Hypothalamus (tissue), 51 donors: ENCODE measurements around the gene CENPT.
A peak's percentile ranks its signal among the peaks of the same experiment; 100 is the strongest.
"Not testable (repeated sequence)": the region's sequence is repeated elsewhere in the genome, so short reads cannot be mapped to it uniquely, and the experiment has no call there.

Experiments
- DNase-seq, 51 donors: peaks; one replicate each; lab custom pipeline; 2025; lab: John Stamatoyannopoulos, UW

The CENPT gene

DNA sequence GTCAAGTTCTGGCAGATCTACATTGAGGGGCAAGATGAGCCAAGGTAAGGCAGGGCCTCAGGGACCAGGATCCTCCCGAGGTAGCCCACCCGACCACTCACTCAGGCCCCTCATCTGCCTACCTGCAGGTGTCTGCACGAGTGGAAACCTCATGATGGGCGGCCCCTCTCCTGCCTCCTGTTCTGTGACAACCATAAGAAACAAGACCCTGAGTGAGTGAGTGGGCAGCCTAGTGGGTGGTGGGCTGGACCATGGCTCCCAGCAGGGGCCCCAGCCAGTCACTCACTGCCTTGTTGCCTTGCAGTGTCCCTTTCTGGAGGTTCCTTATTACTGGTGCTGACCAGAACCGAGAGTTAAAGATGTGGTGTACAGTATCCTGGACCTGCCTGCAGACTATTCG lies 30.7 kb upstream of the CENPT start:
- no peak for DNase-seq

DNA sequence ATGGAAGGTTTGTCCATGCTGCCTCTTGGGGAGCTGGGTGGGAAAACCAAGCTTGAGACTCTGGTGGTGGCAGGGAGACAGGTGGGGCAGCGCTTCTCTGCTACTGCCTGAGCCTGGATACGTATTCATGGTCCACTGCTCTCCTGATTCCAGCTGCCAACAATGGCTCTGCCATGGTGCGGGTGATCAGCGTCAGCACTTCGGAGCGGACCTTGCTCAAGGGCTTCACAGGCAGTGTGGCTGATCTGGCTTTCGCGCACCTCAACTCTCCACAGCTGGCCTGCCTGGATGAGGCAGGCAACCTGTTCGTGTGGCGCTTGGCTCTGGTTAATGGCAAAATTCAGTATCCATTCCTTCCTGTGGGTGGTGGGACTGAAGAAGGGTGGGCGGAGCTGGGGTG lies 29.6 kb upstream of the CENPT start:
- no peak for DNase-seq

DNA sequence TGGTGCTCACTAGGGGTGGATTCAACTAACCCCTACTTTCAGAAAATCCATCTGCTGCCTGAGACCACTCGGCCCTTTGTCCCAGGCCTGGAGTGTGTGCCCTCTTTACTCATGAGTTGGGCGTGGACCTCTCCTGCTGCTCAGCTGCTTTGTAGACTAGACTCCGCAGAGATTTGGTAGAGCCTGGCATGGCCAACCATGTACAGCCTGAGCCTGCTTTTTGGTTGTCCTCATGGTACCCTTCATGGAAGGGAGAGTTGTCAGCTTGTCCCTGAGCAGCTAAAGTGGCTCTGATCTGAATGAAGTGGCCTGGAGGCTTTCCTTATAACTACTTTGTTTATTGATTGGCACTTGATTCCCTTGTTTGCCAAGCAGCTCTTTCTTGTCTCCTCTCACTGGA lies 26.9 kb upstream of the CENPT start:
- no peak for DNase-seq

DNA sequence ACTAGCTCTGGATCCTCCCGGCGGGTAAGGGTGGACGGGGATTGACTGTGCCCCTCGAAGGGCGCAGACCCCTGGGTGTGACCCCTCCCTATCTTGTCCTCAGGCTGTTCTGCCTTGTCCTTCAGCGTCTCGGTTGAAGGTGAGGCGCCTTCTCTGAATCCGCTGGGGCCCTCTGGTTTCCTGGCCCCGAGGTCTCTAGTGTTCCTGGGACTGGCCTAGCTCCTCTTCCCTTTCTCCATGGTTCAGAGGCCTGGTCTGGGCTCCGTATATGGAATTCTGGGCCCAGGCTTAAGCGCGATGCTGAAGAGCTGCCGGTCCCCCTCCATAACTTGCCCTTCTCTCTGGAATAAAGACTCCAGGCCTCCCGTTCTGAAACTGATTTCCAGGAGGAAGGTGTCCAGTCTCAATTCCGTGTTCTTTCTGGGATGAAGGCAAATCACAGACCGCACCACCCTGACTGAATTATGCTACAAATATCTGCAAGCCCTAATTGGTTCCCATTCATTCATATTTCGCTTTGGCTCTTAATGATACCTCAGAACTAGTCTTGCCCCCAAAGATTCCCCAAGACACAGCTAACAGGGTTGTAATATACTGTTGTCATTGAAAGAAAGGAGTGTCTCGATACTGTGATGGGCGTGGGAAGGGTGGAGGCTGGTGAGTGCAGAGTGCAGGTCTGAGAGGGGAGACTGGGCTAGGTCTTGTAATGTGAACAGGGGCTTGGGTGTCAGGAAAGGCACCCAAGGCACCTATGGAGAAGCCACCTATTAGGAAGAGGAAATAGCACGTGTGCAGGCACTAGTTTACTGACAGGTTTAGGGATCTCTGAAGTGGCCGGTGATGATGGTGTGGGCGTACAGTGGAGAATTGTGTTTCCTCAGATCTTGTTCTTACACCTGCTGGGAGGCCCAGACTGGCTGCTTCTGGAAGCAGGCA lies 26.2 kb upstream of the CENPT start:
- DNase-seq, result peak in 1 of 51 donors; percentile 42

DNA sequence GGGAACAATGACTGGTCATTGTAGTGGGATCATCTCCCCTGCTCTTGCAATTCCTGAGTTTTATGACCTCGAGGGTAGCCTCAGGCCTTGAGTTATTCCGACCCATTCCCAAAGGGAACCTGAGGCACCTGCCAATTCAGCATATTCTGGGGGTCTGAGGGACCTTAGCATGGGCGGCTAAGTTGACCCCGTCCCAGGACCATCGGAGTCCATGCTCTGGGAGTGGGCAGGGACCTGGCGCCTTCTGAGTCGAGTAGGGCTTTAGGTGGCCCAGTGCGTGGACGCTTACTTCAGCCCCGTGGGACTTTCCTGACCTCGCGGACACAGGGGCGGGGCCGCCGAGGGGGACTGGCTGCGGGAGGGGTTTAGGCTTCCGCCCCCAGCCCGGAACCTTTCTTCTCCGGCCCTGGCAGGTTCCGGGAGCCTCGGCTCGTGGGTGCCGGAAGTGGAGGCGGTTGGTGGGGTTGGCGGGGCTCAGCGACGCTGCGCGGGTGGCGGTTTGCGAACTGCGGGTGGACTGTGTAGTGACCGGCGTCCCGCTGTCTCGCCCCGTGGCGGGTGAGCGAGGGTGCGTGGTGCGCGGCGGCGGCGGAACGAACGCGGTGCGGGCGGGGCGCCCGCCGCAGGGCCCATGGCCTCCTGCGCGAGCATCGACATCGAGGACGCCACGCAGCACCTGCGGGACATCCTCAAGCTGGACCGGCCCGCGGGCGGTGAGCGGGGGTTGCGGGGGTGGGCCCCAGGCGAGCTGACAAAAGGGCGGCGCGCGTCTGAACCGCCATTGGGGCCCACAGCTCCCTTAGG lies 25.3 kb upstream of the CENPT start, which contains the start of gene EDC4:
EDC4 (plus strand) TSS at position 422 of the 804 bp plus-strand sequence; CDS start at position 632, 210 bp downstream.
- peak; percentile 12 to 84 (median 64) for DNase-seq

DNA sequence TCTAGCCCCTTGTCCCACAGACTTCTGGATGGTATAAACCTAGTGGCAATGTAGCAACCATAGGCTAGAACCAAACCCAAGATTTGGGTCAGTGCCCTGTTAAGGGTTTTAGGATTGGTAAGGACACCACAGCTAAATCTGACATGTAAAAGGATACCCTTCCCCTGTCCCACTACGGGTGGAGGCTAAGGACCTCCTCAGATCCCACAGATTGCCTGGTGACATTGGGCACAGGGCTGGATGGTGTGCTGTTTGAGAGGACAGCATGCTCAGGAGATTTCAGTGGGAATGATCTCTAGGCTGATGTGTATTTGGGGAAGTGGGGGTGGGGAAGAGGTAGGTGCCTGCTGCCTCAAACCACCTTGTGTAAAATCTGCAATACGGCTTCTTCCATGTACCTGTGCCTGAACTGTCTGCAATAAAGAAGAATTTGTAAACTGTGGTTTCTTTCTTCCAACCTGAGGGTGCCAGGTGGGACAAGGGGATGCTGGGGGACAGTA lies 24.7 kb upstream of the CENPT start:
- DNase-seq, result peak in 1 of 51 donors; percentile 55

DNA sequence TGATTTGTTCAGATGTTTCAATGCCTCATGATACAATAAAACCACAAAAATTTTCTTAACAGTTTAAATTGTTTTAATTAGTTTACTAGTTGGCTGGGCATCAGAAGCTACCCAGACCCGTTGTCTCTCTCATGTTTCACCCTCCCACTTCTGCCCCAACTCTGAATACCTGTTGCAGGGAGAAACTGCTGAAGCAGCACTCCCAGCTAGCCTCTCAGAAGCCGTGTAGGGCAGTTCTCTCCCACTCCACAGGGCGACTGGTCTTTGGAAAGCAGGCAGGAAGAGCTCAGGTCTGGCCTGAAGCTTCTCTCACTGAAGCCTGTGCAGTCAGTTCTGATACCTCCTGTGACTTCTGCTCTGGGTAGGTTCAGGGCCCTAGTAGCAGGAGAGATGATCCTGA lies 23.8 kb upstream of the CENPT start:
- no peak for DNase-seq

DNA sequence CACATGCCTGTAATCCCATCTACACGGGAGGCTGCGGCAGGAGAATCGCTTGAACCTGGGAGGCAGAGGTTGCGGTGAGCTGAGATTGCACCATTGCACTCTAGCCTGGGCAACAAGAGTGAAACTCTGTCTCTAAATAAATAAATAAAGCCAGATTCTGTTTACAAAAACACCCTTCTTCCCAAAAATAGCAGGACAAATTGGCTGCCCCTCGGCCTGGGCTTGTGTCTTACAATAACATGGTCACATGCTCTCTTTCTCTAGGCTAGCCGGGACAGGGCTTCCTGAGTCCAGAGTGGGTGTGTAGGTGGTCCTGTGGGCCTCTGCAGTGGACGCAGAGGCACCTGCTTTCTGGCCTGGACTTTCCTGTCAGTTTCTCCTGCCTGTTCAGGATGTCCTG lies 22.2 kb upstream of the CENPT start:
- peak in 1 of 51 donors; percentile 11 for DNase-seq

DNA sequence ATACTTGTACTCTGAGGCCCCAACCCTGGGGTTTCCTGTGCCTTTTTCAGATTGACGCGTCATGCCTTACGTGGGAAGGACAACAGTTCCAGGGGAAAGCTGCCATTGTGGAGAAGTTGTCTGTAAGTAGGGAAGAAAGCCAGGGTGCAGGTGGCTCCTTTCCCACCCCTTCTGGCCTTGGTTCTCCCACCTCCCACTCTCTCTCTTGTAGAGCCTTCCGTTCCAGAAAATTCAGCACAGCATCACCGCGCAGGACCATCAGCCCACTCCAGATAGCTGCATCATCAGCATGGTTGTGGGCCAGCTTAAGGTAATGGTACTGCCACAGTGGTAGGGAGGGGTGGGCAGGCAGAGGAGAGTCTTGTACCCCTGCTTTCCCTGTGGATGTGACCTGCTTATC lies 20.8 kb upstream of the CENPT start:
- peak in 1 of 51 donors; percentile 47 for DNase-seq

DNA sequence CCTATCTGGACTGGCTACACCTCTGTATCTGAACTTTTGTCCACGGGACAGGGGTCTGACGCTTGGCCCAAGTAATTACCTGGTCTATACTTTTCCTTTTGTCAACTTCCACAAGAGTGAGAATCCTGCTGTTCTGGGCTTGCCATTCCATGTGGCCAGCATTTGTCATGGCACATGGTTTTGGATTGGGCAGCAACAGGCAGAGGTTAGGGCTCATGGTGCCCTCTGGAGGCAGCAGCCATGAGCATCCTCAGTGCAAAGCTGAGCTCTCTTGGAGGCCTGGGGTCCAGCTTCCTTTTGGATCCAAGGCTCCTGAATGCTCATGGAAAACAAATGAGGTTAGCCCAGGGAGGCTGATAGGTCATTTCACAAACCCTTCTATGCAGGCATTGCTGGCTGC lies 17.8 kb upstream of the CENPT start:
- DNase-seq, result no peak

DNA sequence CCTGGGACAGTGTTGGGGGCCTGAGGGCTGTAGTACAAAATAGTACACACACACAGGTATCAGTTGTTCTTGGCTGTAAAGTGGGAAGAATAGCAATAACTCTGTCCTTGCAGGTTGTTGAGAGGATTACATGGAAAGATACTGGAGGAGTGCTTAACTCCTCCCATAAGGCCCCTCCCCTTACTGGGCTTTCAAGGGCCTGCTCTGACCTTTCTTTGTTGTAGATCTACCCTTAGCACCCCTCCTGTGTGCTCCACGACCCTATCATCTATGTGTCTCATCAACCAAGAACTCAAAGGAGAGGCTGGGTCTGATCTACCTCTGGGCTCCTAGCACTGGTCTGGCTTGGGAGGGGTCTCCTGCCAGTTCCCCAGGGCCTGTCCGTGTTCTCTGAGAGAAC lies 17.1 kb upstream of the CENPT start:
- no peak for DNase-seq

DNA sequence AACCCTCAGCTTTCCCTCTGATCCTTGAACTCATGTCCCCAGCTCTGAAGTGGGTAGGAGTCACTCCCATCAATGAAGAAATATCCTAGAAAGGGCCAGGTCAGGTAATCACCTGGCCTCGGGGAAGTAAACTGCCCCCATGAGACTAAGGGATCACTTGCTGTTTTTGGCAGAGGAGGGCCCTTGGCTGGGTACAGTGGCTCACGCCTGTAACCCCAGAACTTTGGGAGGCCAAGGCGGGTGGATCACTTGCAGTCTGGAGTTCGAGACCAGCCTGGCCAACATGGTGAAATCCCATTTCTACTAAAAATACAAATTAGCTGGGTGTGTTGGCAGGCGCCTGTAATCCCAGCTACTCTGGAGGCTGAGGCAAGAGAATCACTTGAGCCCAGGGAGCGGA lies 16.6 kb upstream of the CENPT start:
- DNase-seq, result not testable (repeated sequence)

DNA sequence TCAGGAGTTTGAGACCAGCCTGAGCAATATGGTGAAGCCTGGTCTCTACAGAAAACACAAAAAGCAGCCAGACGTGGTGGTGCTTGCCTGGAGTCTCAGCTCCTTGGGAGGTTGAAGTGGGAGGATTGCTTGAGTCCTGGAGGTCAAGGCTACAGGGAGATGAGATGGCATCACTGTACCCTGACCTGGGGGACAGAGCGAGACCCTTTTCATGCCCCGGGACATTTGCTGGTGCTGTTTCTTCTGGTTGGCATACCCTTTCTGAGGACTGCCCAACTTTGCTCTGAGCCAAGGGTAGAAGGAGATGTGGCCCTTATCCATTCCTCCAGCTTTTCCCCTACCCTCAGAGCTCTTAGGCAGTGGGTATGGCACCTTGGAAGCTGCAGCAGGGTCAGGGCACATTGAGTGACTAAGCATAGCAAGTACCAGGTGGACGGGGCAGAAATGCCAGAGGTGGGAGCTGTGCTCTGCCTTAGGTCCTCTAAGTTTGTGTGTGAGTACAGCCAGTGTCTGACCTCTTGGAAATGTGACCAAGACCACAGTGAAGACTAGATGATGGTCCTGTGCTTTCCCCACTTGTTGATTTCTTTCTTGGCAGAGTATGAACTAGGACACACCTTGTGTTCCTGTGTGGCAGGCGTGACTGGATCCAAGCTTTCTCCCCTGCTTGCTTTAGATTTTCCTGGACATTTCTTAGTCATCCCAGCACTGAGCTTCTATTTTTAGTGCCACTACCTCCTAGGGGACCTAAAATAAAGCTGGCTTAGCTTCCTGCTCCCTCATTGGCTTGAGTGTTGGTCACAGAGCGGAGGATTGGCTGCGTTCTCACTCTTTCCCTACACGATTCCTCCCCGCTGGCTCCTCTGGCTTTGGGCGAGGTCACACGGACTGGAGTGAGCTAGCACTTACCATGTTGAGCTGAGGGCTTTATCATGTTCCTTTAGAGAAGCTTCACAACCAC lies 15.4 kb upstream of the CENPT start:
- DNase-seq, result peak in 15 of 51 donors; percentile 1 to 65 (median 15)

DNA sequence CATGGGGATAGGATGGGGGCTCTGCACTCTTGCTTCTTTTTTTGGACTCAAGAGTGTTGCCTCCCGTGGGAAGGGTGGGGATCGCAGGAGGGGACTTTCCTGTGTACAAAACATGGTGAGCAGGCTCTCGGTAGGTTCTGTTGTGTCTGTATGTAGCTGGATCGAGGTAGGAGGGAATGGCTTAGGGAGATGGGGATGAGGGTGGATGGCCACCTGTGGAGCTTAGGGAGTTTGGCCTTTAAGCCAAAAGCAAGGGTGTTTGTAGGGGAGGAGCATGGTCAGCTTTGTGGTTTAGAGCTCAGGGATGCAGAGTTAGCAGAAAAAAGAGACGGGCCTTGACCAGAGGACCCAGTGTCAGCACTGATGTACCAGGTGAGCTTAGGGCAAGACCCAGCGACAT lies 14.4 kb upstream of the CENPT start:
- no peak for DNase-seq

DNA sequence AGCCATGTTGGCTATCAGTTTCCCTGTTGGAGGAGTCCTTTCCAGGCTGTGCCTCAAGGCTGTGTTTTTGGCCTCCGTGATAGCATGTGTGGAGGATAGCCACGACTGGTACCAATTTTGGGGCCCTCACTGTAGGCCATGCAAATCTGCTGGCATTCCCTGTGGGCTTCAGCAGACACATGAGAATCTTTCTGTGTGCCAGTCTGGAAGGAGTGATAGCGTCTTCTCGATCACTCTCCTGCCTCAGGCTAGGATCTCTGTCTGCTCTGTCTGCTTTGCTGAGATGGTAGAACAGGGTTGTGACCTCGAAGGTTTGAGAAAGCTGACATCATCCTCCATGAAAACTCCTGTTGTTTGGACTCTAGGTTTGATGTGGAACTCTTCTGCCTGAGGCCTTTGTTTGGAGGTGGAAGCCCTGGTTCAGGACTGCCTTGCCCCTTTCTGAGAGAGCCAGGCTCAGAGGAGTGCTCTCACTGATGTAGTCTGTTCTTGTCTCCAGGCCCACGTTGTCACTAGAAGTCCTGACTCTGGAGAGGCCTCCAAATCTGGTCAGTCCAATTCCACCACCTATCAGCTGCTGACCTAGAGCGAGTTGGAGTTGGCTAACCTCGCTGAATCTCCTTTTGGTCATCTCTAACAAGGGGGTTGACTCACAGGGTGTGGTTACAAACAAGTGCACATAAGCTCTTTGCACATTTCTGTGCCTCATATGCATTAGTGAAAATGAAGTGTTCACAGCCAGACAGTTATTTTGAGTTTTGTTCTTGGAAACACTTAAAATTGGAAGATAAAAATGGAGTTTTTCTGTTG lies 13.3 kb upstream of the CENPT start:
- DNase-seq, result no peak

DNA sequence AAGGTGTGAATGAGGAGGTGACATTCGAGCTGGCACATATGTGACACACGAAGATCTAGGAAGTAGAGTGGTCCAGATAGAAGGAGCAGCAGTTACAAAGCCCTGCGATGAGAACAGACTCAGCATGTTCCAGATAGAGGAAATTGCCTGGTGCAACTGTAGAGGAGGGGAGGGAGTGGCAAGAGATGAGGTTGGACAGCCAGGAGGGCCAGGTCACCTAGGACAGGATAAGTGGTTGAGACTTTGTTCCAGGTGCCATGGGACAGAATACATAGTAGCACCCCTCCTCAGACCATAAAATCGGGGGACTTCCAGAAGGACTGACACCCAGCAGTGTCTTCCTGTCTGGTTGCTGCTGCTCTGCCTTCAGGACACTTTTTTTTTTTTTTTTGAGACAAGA lies 11.0 kb upstream of the CENPT start:
- DNase-seq, result no peak

DNA sequence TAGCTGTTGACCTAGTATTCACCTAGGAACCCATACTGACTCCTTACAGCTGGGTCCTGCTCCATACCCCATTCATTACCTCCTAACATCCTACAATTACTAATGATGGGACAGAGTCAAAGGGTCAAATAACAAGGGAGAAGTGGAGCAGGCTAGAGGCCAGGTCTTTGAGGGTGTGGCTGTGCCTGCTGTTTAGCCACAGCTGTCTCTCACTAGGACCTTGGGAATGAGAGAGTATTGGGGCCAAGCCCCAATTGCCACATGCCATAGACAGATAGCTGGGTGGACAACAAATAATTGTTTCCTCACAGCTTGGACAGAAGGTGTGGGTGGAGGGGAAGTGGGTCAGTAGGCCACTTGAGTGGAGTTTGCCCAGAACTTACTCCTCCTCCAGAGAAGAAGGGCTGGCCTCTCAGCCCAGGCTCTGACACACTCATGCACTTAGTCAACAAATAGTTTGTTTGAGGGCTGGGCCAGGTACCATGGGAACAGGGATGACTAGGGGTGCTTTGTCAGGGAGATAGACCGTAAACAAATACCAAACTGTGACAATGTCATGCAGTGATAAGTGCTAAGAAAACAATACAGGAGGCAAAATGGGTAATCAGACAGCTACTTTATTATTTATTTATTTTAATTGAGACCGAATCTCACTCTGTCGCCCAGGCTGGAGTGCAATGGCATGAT lies 10.2 kb upstream of the CENPT start:
- peak in 15 of 51 donors; percentile 2 to 64 (median 23) for DNase-seq

DNA sequence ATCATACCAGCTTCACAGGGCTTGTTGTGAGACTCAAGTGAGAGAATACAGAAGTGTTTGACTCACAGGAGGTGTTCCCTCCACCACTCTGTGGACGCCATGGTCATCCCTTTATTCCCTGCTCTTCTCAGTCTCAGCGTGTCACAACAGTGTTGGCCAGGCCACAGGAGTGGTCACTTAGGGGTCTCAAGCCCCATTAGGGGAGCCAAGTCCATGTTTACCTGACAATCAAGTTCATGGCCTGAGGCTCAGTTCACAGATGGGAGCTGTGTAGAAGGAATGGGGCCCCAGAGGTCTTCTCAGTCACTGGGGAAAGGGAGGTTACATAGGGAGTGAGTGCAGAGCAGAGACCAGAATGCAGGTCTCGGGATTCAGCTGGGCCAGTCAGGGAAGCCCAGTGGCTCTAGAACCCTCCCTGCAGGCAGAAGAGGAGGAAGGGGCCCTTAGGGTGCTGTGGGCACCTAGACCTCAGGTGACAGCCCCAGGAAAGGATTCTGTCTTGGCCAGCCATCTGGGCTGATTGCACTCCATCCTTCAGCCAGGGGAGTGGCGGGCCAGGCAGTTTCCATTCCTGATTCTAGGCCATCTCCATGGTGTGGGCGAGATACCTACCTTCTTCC lies 9.5 kb upstream of the CENPT start:
- DNase-seq, result no peak
